MCF 10A (cell line): ENCODE measurements around the gene EXOC3. TPM values are rescaled to one million over a fixed set of nuclear protein-coding genes. Genes with fewer than 3 reads are reported as not detected.
A peak's percentile ranks its signal among the peaks of the same experiment; 100 is the strongest.

Source experiments
- BruUV-seq: library from RNA; stranded (reverse); fragments of 400-500 nt; replicated peaks from 2 replicates; lab custom pipeline; 2021; lab: Mats Ljungman, UMichigan
- CTCF ChIA-PET: fragments of 300-600 bp; sonication (Branson Sonifier 250); formaldehyde crosslinking; extraction: SDS; loops from one replicate; lab custom pipeline; 2021; ENCODE audit warnings: antibody characterized with exemption, inconsistent platforms; lab: Yijun Ruan, JAX
- POLR2A ChIA-PET: fragments of 300-600, 350-650 bp; sonication (Branson Sonifier 250); formaldehyde crosslinking; extraction: SDS; loops from one replicate; lab custom pipeline; 2020; ENCODE audit warnings: antibody characterized with exemption, inconsistent platforms; lab: Yijun Ruan, JAX
- DNase-seq: peaks from one replicate; pipeline ENCODE4 v3.0.0-alpha.2; 2018; ENCODE audit not compliant: unreplicated experiment
- H3K27ac Mint-ChIP-seq: one replicate; pipeline ENCODE4 v1.8.0; 2022; ENCODE audit warnings: mild to moderate bottlenecking, low read depth, mixed read lengths; ENCODE audit not compliant: unreplicated experiment
- H3K27me3 Mint-ChIP-seq: one replicate; pipeline ENCODE4 v1.8.0; 2022; ENCODE audit warnings: mixed read lengths; ENCODE audit not compliant: insufficient read depth, unreplicated experiment
- H3K36me3 Mint-ChIP-seq: one replicate; pipeline ENCODE4 v1.8.0; 2022; ENCODE audit warnings: mild to moderate bottlenecking, moderate library complexity, mixed read lengths; ENCODE audit not compliant: insufficient read depth, unreplicated experiment
- H3K4me1 Mint-ChIP-seq: one replicate; pipeline ENCODE4 v1.8.0; 2022; ENCODE audit warnings: mixed read lengths; ENCODE audit not compliant: insufficient read depth, unreplicated experiment
- H3K4me3 Mint-ChIP-seq: one replicate; pipeline ENCODE4 v1.8.0; 2022; ENCODE audit warnings: mild to moderate bottlenecking, moderate library complexity, mixed read lengths; ENCODE audit not compliant: unreplicated experiment
- H3K9me3 Mint-ChIP-seq: one replicate; pipeline ENCODE4 v1.8.0; 2022; ENCODE audit warnings: mixed read lengths; ENCODE audit not compliant: unreplicated experiment
- intact Hi-C: fragments of 100-400 bp; cut with micrococcal nuclease; formaldehyde crosslinking; loops from 2 replicates; pipeline ENCODE4 v1.14.1; 2022
- total RNA-seq: library from RNA; stranded (reverse); gene quantifications from 2 replicates; pipeline ENCODE4 v1.2.3, GENCODE V29; 2022
- TF ChIP-seq, protein P1 (sequence below): fragments of 200-600 bp; IDR thresholded peaks from one replicate; pipeline ENCODE4 v1.8.0; 2022; ENCODE audit warnings: antibody characterized with exemption, mild to moderate bottlenecking; ENCODE audit not compliant: unreplicated experiment

Gene EXOC3
- total RNA-seq, 1 experiment from 2014 or later = 44.1 TPM

- Mint-ChIP-seq H3K9me3 (no peaks in the 10 kb centered on the region), H3K27me3 (no peaks in the 10 kb centered on the region), H3K36me3 (peaks cover 26% of the 10 kb centered on the region), H3K4me1 (peaks cover 17% of the 10 kb centered on the region), H3K27ac (peak overlapping the region; percentile 80), H3K4me3 (peak overlapping the region; percentile 91)
- ChIA-PET CTCF (interaction anchor here (0.9 to 1.0 kb wide), 2 partner anchors 12 to 32 kb away, joined by 3 read pairs; no protein-coding TSS in a partner anchor), POLR2A (interaction anchor here (0.6 to 1.7 kb wide), 10 partner anchors 8 to 197 kb away, joined by 3 to 13 read pairs (median 4); partner anchors contain the start of gene PDCD6)
- TF ChIP-seq, protein P1, sequence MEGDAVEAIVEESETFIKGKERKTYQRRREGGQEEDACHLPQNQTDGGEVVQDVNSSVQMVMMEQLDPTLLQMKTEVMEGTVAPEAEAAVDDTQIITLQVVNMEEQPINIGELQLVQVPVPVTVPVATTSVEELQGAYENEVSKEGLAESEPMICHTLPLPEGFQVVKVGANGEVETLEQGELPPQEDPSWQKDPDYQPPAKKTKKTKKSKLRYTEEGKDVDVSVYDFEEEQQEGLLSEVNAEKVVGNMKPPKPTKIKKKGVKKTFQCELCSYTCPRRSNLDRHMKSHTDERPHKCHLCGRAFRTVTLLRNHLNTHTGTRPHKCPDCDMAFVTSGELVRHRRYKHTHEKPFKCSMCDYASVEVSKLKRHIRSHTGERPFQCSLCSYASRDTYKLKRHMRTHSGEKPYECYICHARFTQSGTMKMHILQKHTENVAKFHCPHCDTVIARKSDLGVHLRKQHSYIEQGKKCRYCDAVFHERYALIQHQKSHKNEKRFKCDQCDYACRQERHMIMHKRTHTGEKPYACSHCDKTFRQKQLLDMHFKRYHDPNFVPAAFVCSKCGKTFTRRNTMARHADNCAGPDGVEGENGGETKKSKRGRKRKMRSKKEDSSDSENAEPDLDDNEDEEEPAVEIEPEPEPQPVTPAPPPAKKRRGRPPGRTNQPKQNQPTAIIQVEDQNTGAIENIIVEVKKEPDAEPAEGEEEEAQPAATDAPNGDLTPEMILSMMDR = no peak
- intact Hi-C loops = loop anchor here (10.0 kb wide), 1 partner anchor 461 kb away; no protein-coding TSS in a partner anchor
- no peak for DNase-seq
- no TSS peak for BruUV-seq
Measured at GRCh38 chr5:443239-444151, 519 bp downstream of the EXOC3 start.

DNA sequence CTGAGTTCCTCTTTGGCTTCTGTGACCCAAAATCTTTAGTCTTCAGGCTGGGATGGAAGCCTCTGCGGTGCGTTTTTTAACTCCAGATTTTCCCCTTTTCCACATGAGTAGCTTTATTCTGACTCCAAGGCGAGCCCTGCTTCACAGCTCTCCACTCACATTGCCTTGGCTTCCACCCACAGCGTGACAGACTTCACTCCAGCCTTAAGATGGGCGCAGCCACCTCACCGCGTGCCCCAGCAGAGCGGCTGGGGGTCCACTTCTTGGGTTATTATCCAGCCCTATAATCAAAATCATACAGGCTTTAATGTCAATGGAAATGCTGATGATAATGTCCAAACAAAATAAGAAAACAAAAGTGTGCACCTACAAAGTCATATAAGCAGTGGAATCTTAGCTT is 1.2 kb downstream of the EXOC3 start:
- BruUV-seq = no TSS peak
- TF ChIP-seq, protein P1 = no peak
- POLR2A ChIA-PET = interaction anchor here (0.6 to 1.1 kb wide), 7 partner anchors 14 to 226 kb away, joined by 3 to 4 read pairs (median 3); partner anchors contain the start of genes PDCD6 and SDHA
- H3K9me3 Mint-ChIP-seq = no peaks in the 10 kb centered on the region
- H3K4me3 Mint-ChIP-seq = peak overlapping the region; percentile 91
- no peak overlapping the region for H3K27ac Mint-ChIP-seq
- H3K36me3 Mint-ChIP-seq = peaks cover 33% of the 10 kb centered on the region
- intact Hi-C loops = loop anchor here (10.0 kb wide), 1 partner anchor 461 kb away; no protein-coding TSS in a partner anchor
- peaks cover 21% of the 10 kb centered on the region for H3K4me1 Mint-ChIP-seq
- no peak for DNase-seq
- CTCF ChIA-PET = interaction anchor here (0.9 to 1.0 kb wide), 2 partner anchors 13 to 32 kb away, joined by 3 read pairs; no protein-coding TSS in a partner anchor
- no peaks in the 10 kb centered on the region for H3K27me3 Mint-ChIP-seq

- Mint-ChIP-seq H3K27me3 (no peaks in the 10 kb centered on the region), H3K4me1 (peaks cover 21% of the 10 kb centered on the region), H3K4me3 (no peak overlapping the region), H3K36me3 (peaks cover 46% of the 10 kb centered on the region), H3K27ac (peak overlapping the region; percentile 76), H3K9me3 (no peaks in the 10 kb centered on the region)
- no peak for DNase-seq
- ChIA-PET CTCF (interaction anchor here (0.6 to 3.0 kb wide), 15 partner anchors 9 to 457 kb away, joined by 3 to 15 read pairs (median 4); no protein-coding TSS in a partner anchor), POLR2A (interaction anchor here (0.5 to 1.9 kb wide), 5 partner anchors 13 to 1374 kb away, joined by 3 to 7 read pairs (median 3); no protein-coding TSS in a partner anchor)
- intact Hi-C loops = loop anchor here (10.0 kb wide), 1 partner anchor 459 kb away; no protein-coding TSS in a partner anchor
- TF ChIP-seq, protein P1 = no peak
- no TSS peak for BruUV-seq
Measured at GRCh38 chr5:445591-445990, 2.6 kb downstream of the EXOC3 start.
